ENCODE measurements around the gene RBM20.

Gene RBM20

GRCh38 chr10:110791541-110792073 lies 147.5 kb downstream of the RBM20 start:
- DNase-seq: no peak

- DNase-seq: no peak
Measured at GRCh38 chr10:110792476-110793125, 148.5 kb downstream of the RBM20 start.

- no peak for DNase-seq
Measured at GRCh38 chr10:110793128-110793812, 149.1 kb downstream of the RBM20 start.

- DNase-seq: no peak
Measured at GRCh38 chr10:110793886-110794285, 149.8 kb downstream of the RBM20 start.

- no peak for DNase-seq
Measured at GRCh38 chr10:110794808-110795207, 150.7 kb downstream of the RBM20 start.

GRCh38 chr10:110797416-110797815 lies 153.3 kb downstream of the RBM20 start:
- no peak for DNase-seq

DNA sequence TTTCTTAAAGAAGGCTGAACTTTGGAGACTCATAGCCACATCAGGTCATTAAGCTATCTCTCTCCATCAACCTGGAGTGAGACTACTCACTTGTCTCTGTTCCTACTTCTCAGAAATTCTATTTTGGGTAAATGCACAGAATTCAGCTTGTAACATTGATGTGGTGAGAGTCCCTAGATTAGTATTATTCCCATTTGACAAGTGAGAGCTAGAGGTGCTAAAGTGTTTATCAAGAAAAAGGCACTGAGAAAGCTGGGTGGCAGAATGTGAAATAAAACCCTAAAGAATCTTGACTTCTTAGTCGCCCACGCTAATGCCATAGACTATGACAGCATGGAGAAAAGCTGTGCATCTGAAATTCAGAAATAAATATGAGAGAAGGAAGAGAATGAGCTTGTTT lies 154.2 kb downstream of the RBM20 start:
- DNase-seq: no peak

DNA sequence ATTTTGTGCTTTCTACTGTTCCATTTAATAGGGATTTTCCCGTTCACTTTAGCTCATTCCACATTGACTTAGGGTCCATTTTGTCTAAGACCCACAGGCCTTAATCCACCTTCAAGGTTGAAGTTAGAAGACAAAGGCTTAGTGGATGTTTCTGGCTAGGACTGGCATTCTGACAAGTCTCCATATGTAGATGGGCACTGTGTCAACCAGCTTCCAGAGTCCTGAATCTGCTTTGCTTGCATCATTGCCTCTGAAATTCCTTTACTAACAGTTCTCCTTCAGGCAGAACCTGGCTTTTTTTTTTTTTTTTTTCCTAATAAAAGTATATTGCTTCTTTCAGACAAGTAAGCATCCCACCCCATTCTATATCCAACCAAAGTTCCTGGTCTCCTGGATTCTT lies 158.0 kb downstream of the RBM20 start:
- DNase-seq: no peak

DNA sequence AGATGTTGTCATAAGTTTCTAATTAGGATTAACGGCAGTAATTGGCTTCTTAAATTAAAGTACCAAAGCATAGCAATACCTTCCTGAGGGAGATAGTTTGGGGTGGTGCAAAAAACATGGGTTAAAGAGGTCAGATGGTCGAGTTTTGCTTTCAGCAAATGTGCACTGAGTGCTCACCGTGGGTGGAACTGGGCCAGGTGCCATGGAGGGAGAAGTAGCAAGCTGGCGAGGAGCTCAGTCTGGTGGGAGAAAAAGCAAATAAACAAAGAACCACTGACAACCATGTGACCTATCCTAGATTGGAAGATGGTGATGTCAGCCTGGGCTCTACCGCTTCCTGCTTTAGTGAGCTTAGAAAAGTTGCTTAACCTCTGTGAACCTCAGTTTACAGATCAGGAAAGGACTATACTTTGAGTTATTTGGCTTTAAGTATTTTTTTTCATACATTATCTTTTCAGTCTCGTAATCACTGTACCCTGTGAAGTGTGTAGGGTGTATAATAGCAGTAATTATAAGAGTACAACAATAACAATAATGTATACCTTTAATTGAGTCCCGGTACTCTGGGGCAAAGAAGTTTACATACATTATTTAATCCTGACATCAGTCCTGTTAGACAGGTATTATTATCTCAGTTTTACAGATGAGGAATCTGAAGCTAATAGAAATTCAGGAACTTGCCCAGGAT lies 158.6 kb downstream of the RBM20 start:
- DNase-seq: peak; percentile 60

DNA sequence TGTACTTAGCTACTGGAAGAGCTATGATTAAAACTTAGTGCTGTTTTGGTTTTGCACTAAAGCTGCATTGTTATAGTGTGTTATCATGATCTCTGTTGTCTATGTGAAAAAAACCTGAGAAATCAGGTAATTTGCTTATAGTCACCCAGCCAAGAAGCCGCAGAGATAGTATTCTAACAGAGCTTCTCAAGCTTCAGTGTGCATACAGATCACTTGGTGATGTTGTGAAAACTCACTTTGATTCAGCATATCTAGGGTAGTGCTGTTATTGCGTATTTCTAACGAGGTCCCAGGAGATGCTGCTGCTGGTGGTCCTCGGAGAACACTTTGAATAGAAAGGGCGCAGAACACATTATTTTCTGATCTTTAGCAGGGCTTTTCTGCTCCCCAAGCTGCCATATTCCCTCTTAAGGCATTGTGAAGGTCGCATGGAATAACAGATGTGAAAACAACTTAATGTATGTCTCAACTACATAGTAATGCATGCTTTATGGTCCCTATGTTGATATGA lies 159.2 kb downstream of the RBM20 start:
- no peak for DNase-seq

- DNase-seq: peak; percentile 55
Measured at GRCh38 chr10:110803830-110804338, 159.7 kb downstream of the RBM20 start.

DNA sequence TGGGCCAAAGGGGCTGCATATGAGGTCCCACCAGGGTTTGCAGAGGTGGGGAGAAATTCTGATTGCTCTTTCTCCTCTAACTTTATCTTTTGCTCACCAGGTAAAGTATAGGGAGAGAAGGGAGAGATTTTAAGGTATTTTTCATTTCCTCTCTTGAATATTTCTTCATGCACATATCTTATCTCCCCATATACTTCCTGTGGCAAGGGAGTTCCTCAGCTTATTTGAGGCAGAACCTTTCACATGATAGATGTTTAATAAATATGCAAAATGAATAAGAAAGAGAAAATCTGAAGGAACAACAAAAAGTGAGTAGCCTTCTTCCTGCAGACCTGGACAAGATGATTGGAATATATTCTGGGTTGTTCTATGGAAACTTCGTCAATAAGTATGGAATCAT lies 160.2 kb downstream of the RBM20 start:
- DNase-seq: no peak

- DNase-seq: no peak
Measured at GRCh38 chr10:110805292-110805691, 161.2 kb downstream of the RBM20 start.

DNA sequence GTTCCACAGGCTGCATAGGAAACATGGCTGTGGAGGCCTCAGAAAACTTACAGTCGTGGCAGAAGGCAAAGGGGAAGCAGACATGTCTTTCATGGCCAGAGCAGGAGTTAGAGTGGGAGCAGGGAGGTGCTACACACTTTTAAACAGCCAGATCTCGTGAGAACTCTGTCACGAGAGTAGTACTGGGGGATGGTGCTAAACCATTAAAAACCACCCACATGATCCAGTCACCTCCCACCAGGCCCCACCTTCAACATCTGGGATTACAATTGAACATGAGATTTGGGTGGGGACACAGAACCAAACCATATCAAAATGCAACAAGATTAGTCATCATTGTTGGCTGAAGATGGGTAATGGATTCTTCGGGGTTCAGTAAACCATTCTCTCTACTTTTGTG lies 162.2 kb downstream of the RBM20 start:
- no peak for DNase-seq

DNA sequence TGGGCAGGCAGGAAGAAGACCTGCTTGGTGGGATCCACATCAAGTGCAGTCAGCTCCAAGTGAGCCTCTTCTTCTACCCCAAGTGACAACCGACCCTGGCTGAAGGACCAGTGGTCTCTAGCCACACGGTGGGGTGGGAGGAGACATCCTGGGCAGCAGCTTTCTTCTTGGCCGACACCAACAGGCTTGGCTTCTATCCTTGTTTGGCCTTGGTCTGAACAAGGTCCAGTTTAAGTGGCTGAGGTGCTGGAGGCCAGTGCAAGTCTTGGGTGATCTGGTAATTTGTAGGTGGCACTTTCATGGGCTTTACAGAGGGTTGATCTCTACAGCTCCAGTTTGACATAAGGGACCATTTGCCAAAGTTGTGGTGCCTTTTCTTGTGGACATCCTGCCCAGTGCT lies 164.0 kb downstream of the RBM20 start:
- DNase-seq: no peak

GRCh38 chr10:110808615-110809014 lies 164.5 kb downstream of the RBM20 start:
- DNase-seq: no peak

DNA sequence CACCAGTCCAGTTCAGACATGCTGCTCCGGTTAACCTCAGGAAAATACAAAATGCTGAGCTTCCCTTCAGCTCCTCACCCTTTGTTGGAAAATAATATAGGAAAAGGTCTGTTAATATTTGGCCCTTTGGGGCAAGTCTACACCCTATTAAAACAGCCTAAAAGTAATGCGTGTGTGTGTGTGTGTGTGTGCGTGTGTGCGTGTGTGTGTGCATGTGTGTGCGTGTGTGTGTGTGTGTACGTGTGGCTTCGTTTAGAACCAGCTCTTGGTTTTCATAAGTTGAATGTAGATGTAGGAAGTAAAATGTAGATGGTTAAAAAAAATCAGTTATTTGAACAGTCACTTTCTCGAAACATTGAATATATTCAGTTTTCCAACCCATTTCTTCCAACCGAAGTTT lies 166.5 kb downstream of the RBM20 start:
- DNase-seq: no peak

- DNase-seq: no peak
Measured at GRCh38 chr10:110811791-110812581, 167.8 kb downstream of the RBM20 start.

- DNase-seq: no peak
Measured at GRCh38 chr10:110812583-110812982, 168.4 kb downstream of the RBM20 start.

DNA sequence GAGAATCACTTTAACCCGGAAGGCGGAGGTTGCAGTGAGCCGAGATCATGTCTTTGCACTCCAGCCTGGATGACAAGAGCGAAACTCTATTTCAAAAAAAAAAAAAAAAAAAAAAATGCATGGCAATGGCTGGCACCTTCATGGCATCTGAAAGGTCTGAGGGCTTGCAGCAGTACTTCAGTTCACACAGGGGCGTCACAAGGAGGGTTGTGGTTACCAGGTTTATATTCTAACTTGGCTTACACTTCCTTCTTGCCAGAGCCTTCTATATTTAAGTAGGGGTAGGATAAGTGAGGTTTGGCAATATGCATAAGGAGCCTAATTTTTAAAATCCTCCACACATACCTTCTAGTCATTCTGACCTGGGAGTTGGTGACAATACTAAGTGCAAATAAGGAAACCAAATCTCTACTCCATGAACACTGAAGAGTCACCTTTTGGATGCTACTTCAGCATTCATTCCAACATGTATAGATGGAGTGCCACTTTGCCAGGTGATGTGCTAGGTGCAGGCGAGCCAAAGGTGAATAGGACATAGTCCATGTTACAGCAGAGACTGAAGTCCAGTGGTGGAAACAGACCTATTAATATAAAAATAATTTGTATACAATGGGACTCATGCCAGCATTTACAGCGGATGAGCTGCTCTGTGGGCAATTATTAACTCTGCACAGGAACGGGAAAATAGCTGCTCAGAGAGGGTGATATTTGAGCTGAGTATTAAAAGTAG lies 169.8 kb downstream of the RBM20 start:
- no peak for DNase-seq

DNA sequence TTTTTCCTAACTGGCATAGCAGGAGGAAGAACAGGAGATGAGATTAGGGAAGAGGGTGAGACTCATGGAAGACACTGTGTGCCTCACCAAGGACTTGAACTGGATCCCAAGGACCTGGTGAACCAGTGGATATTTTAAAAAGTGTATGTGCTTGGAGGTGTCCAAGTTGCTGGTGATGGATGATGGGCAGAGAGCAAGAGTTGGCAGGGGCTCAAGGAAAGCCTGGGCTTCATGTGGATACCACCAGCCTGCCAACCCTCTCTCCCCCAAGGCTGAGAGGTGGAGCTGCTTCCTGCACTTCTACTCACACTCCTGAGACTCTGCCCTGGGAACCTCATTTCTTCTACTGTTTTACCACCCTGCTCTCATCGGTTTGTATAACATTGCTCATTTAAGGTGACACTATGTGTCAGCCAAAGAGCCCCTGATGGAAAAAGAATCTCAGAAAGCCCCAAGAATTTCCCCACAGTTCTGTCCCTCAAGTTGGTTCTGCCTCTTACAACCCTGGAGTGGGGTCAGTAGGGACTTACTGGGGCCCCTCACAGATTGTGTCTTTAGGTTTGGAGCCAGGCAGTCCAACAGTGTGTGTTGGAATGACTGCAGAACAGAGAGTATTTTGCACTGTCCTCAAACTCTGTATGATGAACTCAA lies 171.3 kb downstream of the RBM20 start:
- DNase-seq: no peak

All from CD4-positive, alpha-beta T cell treated with Interleukin-17A for 1 hour (primary cell).